Left forelimb (tissue), 1 donor: ENCODE results near the gene C2orf74.
"Not testable (repeated sequence)": the region's sequence is repeated elsewhere in the genome, so short reads cannot be mapped to it uniquely, and the experiment has no call there.

Source experiments
- DNase-seq: peaks from one replicate; pipeline ENCODE4 v3.0.0-alpha.2; 2018; ENCODE audit warnings: low spot score

Gene C2orf74

GRCh38 chr2:61161888-61162287 is at the start of gene C2orf74:
TSS of gene C2orf74 (plus strand) at chr2:61162188. CDS start at chr2:61162515, 327 bp downstream.
- DNase-seq = no peak

- no peak for DNase-seq
These were observed 47.8 kb upstream of the C2orf74 start for GRCh38 chr2:61114147-61114546.

GRCh38 chr2:61116302-61116701 is 45.7 kb upstream of the C2orf74 start:
- no peak for DNase-seq

- DNase-seq = no peak
These were observed 44.5 kb upstream of the C2orf74 start for GRCh38 chr2:61117534-61117933.

- no peak for DNase-seq
These were observed 36.8 kb upstream of the C2orf74 start for GRCh38 chr2:61125123-61125710.

GRCh38 chr2:61125798-61126197 is 36.2 kb upstream of the C2orf74 start:
- no peak for DNase-seq

- not testable (repeated sequence) for DNase-seq
These were observed 33.9 kb upstream of the C2orf74 start for GRCh38 chr2:61128122-61128521.

GRCh38 chr2:61134141-61134540 is 27.8 kb upstream of the C2orf74 start:
- DNase-seq = no peak

- DNase-seq = no peak
These were observed 26.5 kb upstream of the C2orf74 start for GRCh38 chr2:61135510-61135909.

GRCh38 chr2:61138859-61139258 is 23.1 kb upstream of the C2orf74 start:
- no peak for DNase-seq

GRCh38 chr2:61141151-61141550 is 20.8 kb upstream of the C2orf74 start:
- no peak for DNase-seq

GRCh38 chr2:61144697-61145268 is 17.2 kb upstream of the C2orf74 start:
- peak; percentile 95 for DNase-seq

GRCh38 chr2:61145990-61146389 is 16.0 kb upstream of the C2orf74 start:
- no peak for DNase-seq

GRCh38 chr2:61148091-61148490 is 13.9 kb upstream of the C2orf74 start:
- DNase-seq = not testable (repeated sequence)

- no peak for DNase-seq
These were observed 12.9 kb upstream of the C2orf74 start for GRCh38 chr2:61149074-61149473.

- no peak for DNase-seq
These were observed 10.6 kb upstream of the C2orf74 start for GRCh38 chr2:61151436-61151835.

- DNase-seq = no peak
These were observed 4.5 kb upstream of the C2orf74 start for GRCh38 chr2:61157371-61158003.

GRCh38 chr2:61158356-61158955 is 3.5 kb upstream of the C2orf74 start:
- no peak for DNase-seq

- DNase-seq = no peak
These were observed 733 bp downstream of the C2orf74 start for GRCh38 chr2:61162721-61163120.

GRCh38 chr2:61165082-61165481 is 3.1 kb downstream of the C2orf74 start:
- not testable (repeated sequence) for DNase-seq

- no peak for DNase-seq
These were observed 4.0 kb downstream of the C2orf74 start for GRCh38 chr2:61165946-61166345.

GRCh38 chr2:61167579-61167978 is 5.6 kb downstream of the C2orf74 start:
- DNase-seq = no peak

- no peak for DNase-seq
These were observed 10.7 kb downstream of the C2orf74 start for GRCh38 chr2:61172671-61173070.
